Subcutaneous adipose tissue (tissue), 4 donors: ENCODE measurements around the gene HK1. TPM values are rescaled to one million over a fixed set of nuclear protein-coding genes. Genes with fewer than 3 reads are reported as not detected.

ENCODE experiments used
- total RNA-seq, 4 donors: library from RNA; depleted of rRNA; stranded (reverse); fragments of >200 nt; gene quantifications; one replicate each; pipeline ENCODE4 v1.1.0, GENCODE V29; 2016
- TF ChIP-seq, protein P1 (sequence below): fragments of 450-650 bp; IDR thresholded peaks from one replicate; pipeline ENCODE4 v1.5.1; 2016; ENCODE audit warnings: low read depth, mild to moderate bottlenecking, control low read depth, antibody characterized with exemption, moderate library complexity

Gene HK1
- total RNA-seq, 4 donors from 2014 or later: 54.4 to 72.2 (median 57.8) TPM

DNA sequence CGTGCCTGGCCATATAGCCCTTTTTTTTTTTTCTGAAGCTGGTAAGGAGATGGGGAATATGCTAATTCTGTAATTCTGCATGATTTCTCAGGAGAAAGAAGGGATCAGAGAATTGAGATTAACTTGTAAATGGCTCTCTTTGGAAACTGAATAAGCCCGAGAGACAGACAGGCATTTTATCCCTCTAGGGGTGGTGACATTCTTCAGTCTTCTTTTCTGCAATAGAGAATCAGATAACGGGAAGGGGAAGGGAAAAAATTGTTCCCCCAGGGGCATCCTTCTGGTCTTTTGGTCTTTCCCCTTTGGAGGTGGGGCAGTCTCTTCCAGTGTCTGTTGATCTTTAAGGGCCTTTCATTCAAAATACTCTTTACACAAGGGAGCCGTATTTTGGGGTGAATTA is 34.2 kb downstream of the HK1 start:
- TF ChIP-seq, protein P1, sequence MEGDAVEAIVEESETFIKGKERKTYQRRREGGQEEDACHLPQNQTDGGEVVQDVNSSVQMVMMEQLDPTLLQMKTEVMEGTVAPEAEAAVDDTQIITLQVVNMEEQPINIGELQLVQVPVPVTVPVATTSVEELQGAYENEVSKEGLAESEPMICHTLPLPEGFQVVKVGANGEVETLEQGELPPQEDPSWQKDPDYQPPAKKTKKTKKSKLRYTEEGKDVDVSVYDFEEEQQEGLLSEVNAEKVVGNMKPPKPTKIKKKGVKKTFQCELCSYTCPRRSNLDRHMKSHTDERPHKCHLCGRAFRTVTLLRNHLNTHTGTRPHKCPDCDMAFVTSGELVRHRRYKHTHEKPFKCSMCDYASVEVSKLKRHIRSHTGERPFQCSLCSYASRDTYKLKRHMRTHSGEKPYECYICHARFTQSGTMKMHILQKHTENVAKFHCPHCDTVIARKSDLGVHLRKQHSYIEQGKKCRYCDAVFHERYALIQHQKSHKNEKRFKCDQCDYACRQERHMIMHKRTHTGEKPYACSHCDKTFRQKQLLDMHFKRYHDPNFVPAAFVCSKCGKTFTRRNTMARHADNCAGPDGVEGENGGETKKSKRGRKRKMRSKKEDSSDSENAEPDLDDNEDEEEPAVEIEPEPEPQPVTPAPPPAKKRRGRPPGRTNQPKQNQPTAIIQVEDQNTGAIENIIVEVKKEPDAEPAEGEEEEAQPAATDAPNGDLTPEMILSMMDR: no peak

DNA sequence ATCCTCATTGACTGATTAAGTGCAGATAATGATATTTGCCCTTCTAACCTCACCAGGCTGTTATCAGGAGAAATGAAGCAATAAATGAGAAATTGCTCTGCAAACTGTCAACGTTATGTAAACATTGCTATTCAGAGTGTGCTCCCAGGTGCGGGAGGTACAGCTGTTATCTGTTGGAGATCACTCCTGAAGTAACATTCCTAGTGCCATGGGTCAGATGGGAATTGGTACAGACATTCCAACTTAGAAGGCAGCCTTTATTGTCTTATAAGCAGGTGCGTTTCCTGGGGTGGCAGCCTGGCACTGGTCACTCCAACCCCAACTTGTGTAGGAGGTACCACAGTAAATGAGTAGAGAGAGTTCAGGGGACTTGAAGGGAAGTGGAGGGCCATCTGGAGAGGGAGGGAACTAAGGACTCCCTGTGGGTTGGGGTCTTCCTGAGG is 36.8 kb downstream of the HK1 start:
- TF ChIP-seq, protein P1: no peak

DNA sequence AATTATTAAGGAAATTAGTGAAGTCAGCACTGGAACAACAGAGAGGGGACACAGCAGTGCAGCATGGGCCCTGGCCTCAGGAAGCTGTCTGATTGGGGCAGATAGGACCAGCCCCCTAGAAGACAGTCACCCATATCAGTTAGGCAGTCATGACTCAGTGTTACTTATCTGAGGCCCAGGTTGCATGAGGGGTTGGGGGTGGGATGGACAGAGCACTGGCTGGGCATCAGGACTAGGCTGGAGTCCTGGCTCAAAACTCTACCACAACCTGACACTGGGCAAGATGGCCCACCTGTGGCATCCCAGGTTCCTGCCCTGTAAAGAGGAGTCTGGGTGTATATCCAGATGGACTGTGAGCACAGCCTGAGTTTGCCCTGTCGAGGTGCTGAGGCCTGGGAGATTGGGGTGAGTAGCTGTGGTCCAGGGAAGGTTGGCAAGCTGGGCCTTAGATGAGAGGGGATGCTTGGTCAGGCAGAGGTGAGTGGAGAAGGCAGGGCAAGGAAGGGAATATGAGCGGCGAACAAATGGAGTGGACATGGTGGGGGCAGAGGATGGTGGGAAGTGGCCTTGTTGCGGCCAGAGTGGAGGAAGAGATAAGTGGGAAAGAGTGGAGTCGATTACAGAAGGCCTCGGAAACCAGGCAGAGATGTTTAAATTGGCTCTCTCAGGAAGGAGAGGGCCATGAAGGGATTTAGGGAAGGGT is 37.5 kb downstream of the HK1 start:
- TF ChIP-seq, protein P1: no peak

DNA sequence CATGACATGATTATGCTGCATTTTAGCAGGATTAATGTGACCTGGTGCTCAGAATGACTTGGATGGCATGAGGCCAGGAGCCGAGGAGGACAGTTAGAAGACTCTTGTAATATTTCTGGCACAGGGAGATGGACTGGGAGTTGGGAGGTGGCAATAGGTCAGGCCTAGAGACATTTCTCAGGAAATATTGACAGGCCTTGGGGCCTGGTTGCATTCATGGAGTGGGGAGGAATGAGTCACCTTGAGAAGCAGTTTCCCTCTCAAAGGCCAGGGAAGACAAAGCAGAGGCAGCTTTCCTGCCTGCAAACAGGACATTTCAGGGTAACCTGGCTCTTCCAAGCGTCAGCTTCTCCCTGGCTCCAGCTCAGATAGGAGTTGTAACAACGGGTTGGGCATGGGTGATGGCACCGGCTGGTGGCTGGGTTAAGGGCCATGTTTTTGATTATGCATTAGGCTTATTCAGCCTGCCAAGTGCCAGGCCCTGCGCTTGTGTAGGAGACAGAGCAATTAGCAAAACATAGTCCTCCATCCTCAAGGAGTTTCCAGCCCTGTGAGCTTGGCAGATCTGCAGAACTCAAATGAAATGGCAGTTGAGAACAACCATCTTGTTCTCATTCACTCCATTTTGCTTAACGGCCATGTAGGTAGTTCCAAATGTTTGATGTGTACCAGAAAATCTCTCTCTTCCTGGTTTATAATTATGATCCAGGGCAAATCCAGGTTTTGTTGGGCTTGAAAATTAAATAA is 38.2 kb downstream of the HK1 start:
- TF ChIP-seq, protein P1: no peak

DNA sequence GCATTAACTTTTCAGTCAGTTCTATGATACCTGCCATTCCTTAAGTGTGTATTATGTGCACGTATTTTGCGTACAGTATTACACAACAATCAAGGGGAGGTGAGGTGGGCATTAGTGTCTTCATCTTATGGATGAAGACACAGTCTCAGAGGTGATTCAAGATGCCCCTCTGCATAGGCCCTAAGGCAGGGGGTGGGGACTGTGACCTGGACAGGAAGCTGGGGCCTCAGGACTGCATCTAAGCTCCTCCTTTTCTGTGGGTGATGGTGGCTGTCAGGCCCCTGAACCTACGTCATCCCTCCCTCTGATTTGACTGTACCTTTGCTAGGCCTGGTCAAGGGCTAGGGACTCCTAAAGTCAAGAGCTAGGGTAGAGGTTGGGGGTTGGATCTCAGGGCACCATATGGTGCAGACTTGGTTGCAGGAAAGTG is 38.9 kb downstream of the HK1 start:
- TF ChIP-seq, protein P1: no peak

DNA sequence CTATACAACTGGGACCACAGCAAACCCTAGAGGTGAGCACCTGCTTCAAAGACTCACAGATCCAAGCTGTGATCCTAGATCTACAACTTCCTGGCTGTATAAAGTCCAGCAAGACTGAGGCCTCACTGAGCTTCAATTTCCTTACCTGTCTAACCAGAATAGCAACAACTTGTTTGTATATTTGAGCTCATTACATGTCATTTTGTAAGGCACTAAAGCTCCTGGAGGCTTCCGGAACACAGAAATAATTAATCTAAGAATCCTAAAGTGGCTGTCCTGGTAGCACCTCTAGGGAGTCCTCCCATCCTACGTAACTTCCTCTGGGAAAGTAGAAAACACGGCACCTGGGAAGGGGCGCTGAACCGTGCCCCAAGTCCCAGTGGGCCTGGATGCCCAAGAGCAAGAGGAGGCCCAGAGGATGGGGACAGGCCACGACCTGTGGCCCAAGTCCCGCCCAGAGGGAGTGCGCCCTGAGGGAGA is 39.4 kb downstream of the HK1 start:
- TF ChIP-seq, protein P1: no peak

DNA sequence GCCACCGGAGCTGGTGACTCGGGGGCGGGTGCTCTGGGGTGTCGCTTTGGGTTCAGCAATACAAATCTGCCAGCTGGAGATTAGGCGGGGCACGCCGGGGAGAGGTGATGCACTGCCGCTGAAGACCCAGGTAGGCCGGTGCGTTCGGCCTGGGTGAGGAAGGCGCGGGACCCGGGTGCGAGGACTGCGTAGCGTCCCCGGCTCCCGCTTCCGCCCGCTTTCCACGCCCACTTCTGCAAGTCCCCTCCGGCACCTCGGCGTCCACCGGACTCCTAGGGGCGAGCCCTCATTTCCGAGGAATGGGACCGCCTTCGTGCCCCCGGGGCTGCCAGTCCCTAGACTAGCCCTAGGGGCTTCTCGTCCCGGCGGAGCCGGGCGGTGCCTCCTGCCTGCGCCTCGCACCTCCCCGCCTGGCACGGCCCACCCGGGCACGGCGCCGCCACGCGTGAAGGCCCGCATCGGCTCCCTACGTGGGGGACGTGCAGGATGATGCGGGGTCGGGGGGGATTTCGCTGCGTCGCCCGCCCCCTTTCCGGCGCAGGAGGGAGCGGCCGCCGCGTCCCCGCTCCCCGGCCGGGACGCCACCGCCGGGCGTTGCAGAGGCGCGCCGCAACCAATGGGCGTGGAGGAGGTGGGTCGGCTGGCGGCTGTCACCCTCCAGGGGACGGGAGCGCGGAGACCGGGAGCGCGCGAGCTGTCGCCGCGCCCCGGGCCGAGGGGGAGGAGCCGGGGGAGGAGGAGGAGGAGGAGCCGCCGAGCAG is 40.0 kb downstream of the HK1 start:
- TF ChIP-seq, protein P1: no peak
